ENCODE data around the gene EPHA5. TPM values are rescaled to one million over a fixed set of nuclear protein-coding genes. Genes with fewer than 3 reads are reported as not detected.

The EPHA5 gene
- total and polyA plus RNA-seq, 8 donors = 0.08 to 1.8 (median 0.51) TPM; not detected in 2

- no peak for DNase-seq
- Histone ChIP-seq H3K36me3 (no peaks in the 10 kb centered on the region), H3K4me1 (no peaks in the 10 kb centered on the region), H3K27ac (no peak overlapping the region), H3K9me3 (no peaks in the 10 kb centered on the region), H3K27me3 (no peaks in the 10 kb centered on the region), H3K4me3 (no peak overlapping the region)
- TF ChIP-seq POLR2AphosphoS5 (IDR thresholded peaks at IDR 0.05) (no peak), EP300 (IDR thresholded peaks at IDR 0.05) (no peak)
- intact Hi-C loops (cut with DNase I; ENCODE audit: low total_unique reads) = no loop called here
Observed at GRCh38 chr4:65341557-65341956, 328.7 kb downstream of the EPHA5 start.

- 71 to 84% (median 74%) methylated on average over 4 of the region's 4 CpGs for WGBS, 5 donors
- H3K36me3 ChIP-seq = no peaks in the 10 kb centered on the region
- H3K4me1 ChIP-seq = no peaks in the 10 kb centered on the region
- no peaks in the 10 kb centered on the region for H3K27me3 ChIP-seq
- TF ChIP-seq POLR2AphosphoS5 (IDR thresholded peaks at IDR 0.05) (no peak), EP300 (IDR thresholded peaks at IDR 0.05) (no peak)
- intact Hi-C loops (cut with DNase I; ENCODE audit: low total_unique reads) = no loop called here
- H3K4me3 ChIP-seq = no peak overlapping the region
- no peak for DNase-seq
- H3K27ac ChIP-seq = no peak overlapping the region
- H3K9me3 ChIP-seq = no peaks in the 10 kb centered on the region
Observed at GRCh38 chr4:65340382-65341109, 329.7 kb downstream of the EPHA5 start.

DNA sequence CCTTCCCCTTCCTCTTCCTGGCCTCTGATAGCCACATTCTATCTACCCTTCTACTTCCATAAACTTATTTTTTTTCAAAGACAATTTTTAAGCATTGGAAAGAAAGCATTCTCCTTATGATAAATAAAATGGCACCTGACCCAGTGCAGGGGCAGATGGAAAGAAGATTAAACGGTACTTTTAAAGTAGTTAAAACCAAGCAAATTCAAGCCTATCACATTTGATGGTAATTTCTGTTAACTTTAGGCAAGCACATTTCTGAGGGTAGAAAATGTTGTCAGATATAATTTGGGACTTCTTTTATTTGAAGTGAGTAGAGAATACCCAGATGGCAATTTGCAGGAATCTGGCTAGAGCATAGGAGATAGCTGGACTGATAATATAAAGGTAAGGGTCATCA lies 332.9 kb downstream of the EPHA5 start:
- no peak overlapping the region for H3K27ac ChIP-seq

DNA sequence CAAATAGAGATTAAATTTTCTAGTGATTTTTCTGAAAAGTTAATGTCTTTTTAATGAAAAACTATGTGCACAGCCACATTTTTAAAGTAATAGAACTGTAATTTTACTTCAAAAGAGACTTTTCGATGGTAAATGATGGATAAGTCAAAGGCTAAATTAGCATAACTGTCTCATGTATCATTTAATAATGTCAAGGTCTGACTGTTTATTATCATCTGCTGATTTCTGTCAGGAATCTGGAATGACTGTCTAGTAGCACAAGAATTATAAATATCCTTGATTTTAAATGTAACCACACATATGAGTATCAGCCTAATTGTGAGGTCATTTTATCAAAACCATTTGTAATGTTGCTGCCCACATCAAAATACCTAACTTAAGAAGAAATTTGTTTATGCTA lies 333.8 kb downstream of the EPHA5 start:
- intact Hi-C loops (cut with DNase I; ENCODE audit: low total_unique reads) = no loop called here
- no peaks in the 10 kb centered on the region for H3K36me3 ChIP-seq
- no peak overlapping the region for H3K4me3 ChIP-seq
- no peaks in the 10 kb centered on the region for H3K27me3 ChIP-seq
- H3K9me3 ChIP-seq = no peaks in the 10 kb centered on the region
- TF ChIP-seq POLR2A (IDR thresholded peaks at IDR 0.05) (no peak), CTCF (IDR thresholded peaks at IDR 0.05) (no peak), EP300 (IDR thresholded peaks at IDR 0.05) (no peak), POLR2AphosphoS5 (IDR thresholded peaks at IDR 0.05) (no peak)
- no peaks in the 10 kb centered on the region for H3K4me1 ChIP-seq
- no peak for DNase-seq
- H3K27ac ChIP-seq = no peak overlapping the region
- WGBS, 5 donors = 76 to 89% (median 82%) methylated on average over 1 of the region's 1 CpG

More for the DNA sequence above, 332.9 kb downstream of the EPHA5 start:
- TF ChIP-seq CTCF (IDR thresholded peaks at IDR 0.05) (no peak), POLR2AphosphoS5 (IDR thresholded peaks at IDR 0.05) (no peak), EP300 (IDR thresholded peaks at IDR 0.05) (no peak), POLR2A (IDR thresholded peaks at IDR 0.05) (no peak)
- DNase-seq = no peak
- Histone ChIP-seq H3K4me3 (no peak overlapping the region), H3K4me1 (no peaks in the 10 kb centered on the region), H3K9me3 (no peaks in the 10 kb centered on the region), H3K36me3 (no peaks in the 10 kb centered on the region), H3K27me3 (no peaks in the 10 kb centered on the region)
- 73 to 81% (median 77%) methylated on average over 1 of the region's 1 CpG for WGBS, 5 donors
- intact Hi-C loops (cut with DNase I; ENCODE audit: low total_unique reads) = no loop called here

DNA sequence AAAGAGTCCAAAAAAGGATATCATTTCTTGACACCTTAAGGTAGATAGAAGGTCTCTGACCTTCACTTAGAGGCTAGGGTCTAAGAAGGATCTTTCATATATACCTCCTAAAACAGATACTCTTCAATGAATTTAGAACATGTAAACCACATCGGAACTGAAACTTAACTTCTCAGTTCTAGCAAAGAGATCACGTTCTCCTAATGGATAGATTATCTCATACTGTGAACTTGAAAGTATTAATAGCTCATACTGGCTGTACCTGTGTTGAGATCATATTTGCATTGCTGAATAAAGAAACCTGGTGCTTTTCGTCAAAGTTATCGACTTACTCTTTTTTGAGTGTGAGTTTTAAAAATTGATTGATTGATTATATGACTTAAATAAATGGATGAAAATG lies 353.8 kb downstream of the EPHA5 start:
- H3K36me3 ChIP-seq = no peaks in the 10 kb centered on the region
- DNase-seq = no peak
- 58 to 64% (median 61%) methylated on average over 4 of the region's 4 CpGs for WGBS, 5 donors
- TF ChIP-seq EP300 (IDR thresholded peaks at IDR 0.05) = no peak
- TF ChIP-seq POLR2AphosphoS5 (IDR thresholded peaks at IDR 0.05) = no peak
- no peak for TF ChIP-seq CTCF (IDR thresholded peaks at IDR 0.05)
- TF ChIP-seq POLR2A (IDR thresholded peaks at IDR 0.05) = no peak
- no peak overlapping the region for H3K4me3 ChIP-seq
- H3K27me3 ChIP-seq = no peaks in the 10 kb centered on the region
- H3K27ac ChIP-seq = no peak overlapping the region
- intact Hi-C loops (cut with DNase I; ENCODE audit: low total_unique reads) = no loop called here
- no peaks in the 10 kb centered on the region for H3K9me3 ChIP-seq
- H3K4me1 ChIP-seq = no peaks in the 10 kb centered on the region
